Cardiac muscle cell (in vitro differentiated cells and primary cell): ENCODE measurements around the gene GNG14. TPM values are rescaled to one million over a fixed set of nuclear protein-coding genes. Genes with fewer than 3 reads are reported as not detected.
"Not testable (repeated sequence)": the region's sequence is repeated elsewhere in the genome, so short reads cannot be mapped to it uniquely, and the experiment has no call there.

Experiments
- DNase-seq, 2 donors: peaks; one replicate each; pipeline versions ENCODE4 v3.0.0 to v3.0.0-alpha.2; 2010 to 2017; ENCODE audit warnings: low read depth in 1 of 2, low spot score in 1 of 2
- H3K27ac ChIP-seq: fragments of 200-600 bp; sonication (generic); 2 replicates; pipeline ENCODE4 v1.5.1; 2016
- H3K27me3 ChIP-seq: fragments of 200-600 bp; sonication (generic); 2 replicates; pipeline ENCODE4 v1.6.0; 2016; ENCODE audit warnings: control low read depth
- H3K36me3 ChIP-seq: fragments of 200-600 bp; sonication (generic); 2 replicates; pipeline ENCODE4 v1.5.1; 2016; ENCODE audit warnings: control low read depth
- H3K4me1 ChIP-seq: fragments of 200-600 bp; sonication (generic); 2 replicates; pipeline ENCODE4 v1.8.1; 2017; ENCODE audit warnings: low read depth, mild to moderate bottlenecking, mixed run types
- H3K4me3 ChIP-seq: fragments of 200-600 bp; sonication (generic); 2 replicates; pipeline ENCODE4 v1.5.1; 2016; ENCODE audit warnings: mild to moderate bottlenecking
- H3K9me3 ChIP-seq: fragments of 200-600 bp; sonication (generic); 2 replicates; pipeline ENCODE4 v1.5.1; 2017; ENCODE audit warnings: low read depth, mild to moderate bottlenecking, control low read depth
- polyA plus RNA-seq: library from polyadenylated mRNA; unstranded; fragments of >200 nt; fragmentation: Nextera tagmentation; extraction: Ambion mirVana; gene quantifications from 2 replicates; pipeline ENCODE4 v1.2.1, GENCODE V29; 2016
- total RNA-seq: library from RNA; depleted of rRNA; stranded (reverse); fragments of >200 nt; gene quantifications from 2 replicates; pipeline ENCODE4 v1.2.3, GENCODE V29; 2016
- TF ChIP-seq, protein P1 (sequence below): IDR thresholded peaks from 2 replicates; pipeline ENCODE4 v1.5.1; 2012; ENCODE audit warnings: low read depth, mild to moderate bottlenecking, low read length

The GNG14 gene
- total and polyA plus RNA-seq, 2 experiments from 2014 or later: 1.1 TPM; not detected in 1

GRCh38 chr19:12675399-12675798 is 12.4 kb upstream of the GNG14 start:
- Histone ChIP-seq H3K4me3 (no peak overlapping the region), H3K9me3 (no peaks in the 10 kb centered on the region), H3K27me3 (no peaks in the 10 kb centered on the region), H3K27ac (no peak overlapping the region), H3K36me3 (peaks cover 27% of the 10 kb centered on the region), H3K4me1 (peaks cover 4% of the 10 kb centered on the region)
- no peak for DNase-seq
- TF ChIP-seq, protein P1, sequence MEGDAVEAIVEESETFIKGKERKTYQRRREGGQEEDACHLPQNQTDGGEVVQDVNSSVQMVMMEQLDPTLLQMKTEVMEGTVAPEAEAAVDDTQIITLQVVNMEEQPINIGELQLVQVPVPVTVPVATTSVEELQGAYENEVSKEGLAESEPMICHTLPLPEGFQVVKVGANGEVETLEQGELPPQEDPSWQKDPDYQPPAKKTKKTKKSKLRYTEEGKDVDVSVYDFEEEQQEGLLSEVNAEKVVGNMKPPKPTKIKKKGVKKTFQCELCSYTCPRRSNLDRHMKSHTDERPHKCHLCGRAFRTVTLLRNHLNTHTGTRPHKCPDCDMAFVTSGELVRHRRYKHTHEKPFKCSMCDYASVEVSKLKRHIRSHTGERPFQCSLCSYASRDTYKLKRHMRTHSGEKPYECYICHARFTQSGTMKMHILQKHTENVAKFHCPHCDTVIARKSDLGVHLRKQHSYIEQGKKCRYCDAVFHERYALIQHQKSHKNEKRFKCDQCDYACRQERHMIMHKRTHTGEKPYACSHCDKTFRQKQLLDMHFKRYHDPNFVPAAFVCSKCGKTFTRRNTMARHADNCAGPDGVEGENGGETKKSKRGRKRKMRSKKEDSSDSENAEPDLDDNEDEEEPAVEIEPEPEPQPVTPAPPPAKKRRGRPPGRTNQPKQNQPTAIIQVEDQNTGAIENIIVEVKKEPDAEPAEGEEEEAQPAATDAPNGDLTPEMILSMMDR: no peak

GRCh38 chr19:12675940-12676339 is 11.9 kb upstream of the GNG14 start:
- no peak for DNase-seq
- H3K36me3 ChIP-seq: peaks cover 27% of the 10 kb centered on the region
- no peaks in the 10 kb centered on the region for H3K4me1 ChIP-seq
- H3K4me3 ChIP-seq: no peak overlapping the region
- no peak overlapping the region for H3K27ac ChIP-seq
- H3K27me3 ChIP-seq: no peaks in the 10 kb centered on the region
- H3K9me3 ChIP-seq: no peaks in the 10 kb centered on the region
- TF ChIP-seq, protein P1: no peak

- peaks cover 27% of the 10 kb centered on the region for H3K36me3 ChIP-seq
- H3K4me1 ChIP-seq: no peaks in the 10 kb centered on the region
- no peak overlapping the region for H3K27ac ChIP-seq
- peak; percentile 83 to 85 for DNase-seq
- H3K9me3 ChIP-seq: no peaks in the 10 kb centered on the region
- H3K27me3 ChIP-seq: no peaks in the 10 kb centered on the region
- TF ChIP-seq, protein P1: peak; percentile 92
- H3K4me3 ChIP-seq: no peak overlapping the region
These were observed 11.4 kb upstream of the GNG14 start for GRCh38 chr19:12676384-12676792.

DNA sequence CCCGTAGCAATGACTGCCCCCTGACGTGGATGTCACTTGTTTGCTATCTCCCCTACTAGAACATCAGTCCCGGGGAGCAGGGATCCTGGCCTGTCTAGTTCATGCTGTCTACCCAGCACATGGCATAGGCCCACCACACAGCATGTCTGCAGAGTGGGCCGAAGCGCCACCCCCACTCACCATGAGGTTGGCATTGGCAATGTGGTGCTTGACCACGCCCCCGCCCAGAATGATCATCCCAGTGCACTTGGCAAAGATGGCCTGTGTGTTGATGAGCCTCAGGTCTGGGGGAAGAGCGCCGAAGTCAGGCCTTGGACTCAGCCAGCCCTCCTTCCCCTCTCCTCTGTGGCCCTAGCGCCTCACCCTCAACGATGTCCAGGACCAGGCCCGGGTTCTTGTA is 10.9 kb upstream of the GNG14 start:
- Histone ChIP-seq H3K36me3 (peaks cover 27% of the 10 kb centered on the region), H3K27ac (no peak overlapping the region), H3K27me3 (no peaks in the 10 kb centered on the region), H3K4me1 (no peaks in the 10 kb centered on the region), H3K4me3 (no peak overlapping the region), H3K9me3 (no peaks in the 10 kb centered on the region)
- DNase-seq: no peak
- TF ChIP-seq, protein P1: no peak

- H3K36me3 ChIP-seq: peaks cover 27% of the 10 kb centered on the region
- H3K4me1 ChIP-seq, H3K27me3 ChIP-seq, DNase-seq, H3K27ac ChIP-seq, H3K9me3 ChIP-seq, H3K4me3 ChIP-seq: not testable (repeated sequence)
These were observed 9.8 kb upstream of the GNG14 start for GRCh38 chr19:12678039-12678438.

- H3K27me3 ChIP-seq: no peaks in the 10 kb centered on the region
- H3K4me3 ChIP-seq: no peak overlapping the region
These were observed 7.8 kb upstream of the GNG14 start for GRCh38 chr19:12680034-12680433.

More at GRCh38 chr19:12680034-12680433, 7.8 kb upstream of the GNG14 start:
- no peak for DNase-seq
- Histone ChIP-seq H3K36me3 (peaks cover 24% of the 10 kb centered on the region), H3K27ac (no peak overlapping the region), H3K9me3 (no peaks in the 10 kb centered on the region), H3K4me1 (no peaks in the 10 kb centered on the region)
- TF ChIP-seq, protein P1: no peak
